Gastroesophageal sphincter (tissue), 4 donors: ENCODE measurements around the gene SPINDOC. TPM values are rescaled to one million over a fixed set of nuclear protein-coding genes. Genes with fewer than 3 reads are reported as not detected.

Experiments
- ATAC-seq: fragments of 150-250 bp; one replicate; pipeline ENCODE4 v1.9.1; 2016; ENCODE audit warnings: mild to moderate bottlenecking, moderate library complexity
- H3K27ac ChIP-seq, 4 donors: fragments of 200-600 bp; sonication (generic) in 3 of 4; 1 replicate in 3 of 4; 2 replicates in 1 of 4; pipeline ENCODE4 v1.5.1; 2016 to 2019
- H3K27me3 ChIP-seq: fragments of 200-600 bp; sonication (generic); one replicate; pipeline ENCODE4 v1.5.1; 2019
- H3K36me3 ChIP-seq, 2 donors: fragments of 200-600 bp; sonication (generic); one replicate each; pipeline ENCODE4 v1.5.1; 2019; ENCODE audit warnings: control low read depth in 1 of 2
- H3K4me1 ChIP-seq, 3 donors: fragments of 200-600 bp; sonication (generic); 1 replicate in 2 of 3; 2 replicates in 1 of 3; pipeline ENCODE4 v1.5.1; 2016 to 2019; ENCODE audit warnings: control low read depth in 2 of 3
- H3K4me3 ChIP-seq, 2 donors: fragments of 200-600 bp; sonication (generic); one replicate each; pipeline ENCODE4 v1.5.1; 2019; ENCODE audit warnings: mild to moderate bottlenecking in 1 of 2, moderate library complexity in 1 of 2
- H3K9me3 ChIP-seq, 3 donors: fragments of 200-600 bp; sonication (generic); one replicate each; pipeline ENCODE4 v1.5.1; 2017 to 2019; ENCODE audit warnings: control low read depth in 2 of 3
- CTCF ChIP-seq, 4 experiments: fragments of 200-600 bp in 2 of 4; fragments of 450-650 bp in 2 of 4; sonication (generic) in 1 of 4; IDR thresholded peaks; one replicate each; pipeline ENCODE4 v1.5.1; 2017 to 2019; ENCODE audit warnings: antibody characterized with exemption in 4 of 4, mild to moderate bottlenecking in 2 of 4, moderate library complexity in 2 of 4
- EP300 ChIP-seq: sonication (generic); formaldehyde crosslinking; IDR thresholded peaks from one replicate; pipeline ENCODE4 v1.6.1; 2017; ENCODE audit warnings: antibody characterized with exemption, mild to moderate bottlenecking
- POLR2A ChIP-seq, 2 donors: fragments of 450-650 bp; IDR thresholded peaks; one replicate each; pipeline ENCODE4 v1.6.1; 2017; ENCODE audit warnings: antibody characterized with exemption in 2 of 2, mild to moderate bottlenecking in 2 of 2, moderate library complexity in 1 of 2
- POLR2AphosphoS5 ChIP-seq: sonication (generic); formaldehyde crosslinking; IDR thresholded peaks from one replicate; pipeline ENCODE4 v1.6.1; 2017; ENCODE audit warnings: antibody characterized with exemption
- WGBS, 2 donors: methylation state at CpG; one replicate each; pipeline ENCODE4 v1.1.5; 2018; ENCODE audit warnings: low coverage in 1 of 2; 5-methylcytosine and 5-hydroxymethylcytosine counted together
- total RNA-seq, 4 donors: library from RNA; depleted of rRNA; stranded (reverse); fragments of >200 nt; gene quantifications; one replicate each; pipeline ENCODE4 v1.1.0, GENCODE V29; 2016

SPINDOC gene
- total RNA-seq, 4 donors from 2014 or later: 14.3 to 18.6 (median 15.5) TPM

GRCh38 chr11:63870351-63871140 is 57.3 kb downstream of the SPINDOC start:
- TF ChIP-seq EP300 (no peak), POLR2A (IDR thresholded peaks at IDR 0.05) (no peak), CTCF (IDR thresholded peaks at IDR 0.05) (no peak), POLR2AphosphoS5 (no peak)
- Histone ChIP-seq H3K27me3 (no peaks in the 10 kb centered on the region), H3K9me3 (no peaks in the 10 kb centered on the region), H3K36me3 (no peaks in the 10 kb centered on the region), H3K4me3 (no peak overlapping the region), H3K27ac (peak overlapping the region in 2 of 4 donors; percentile 4 to 13), H3K4me1 (peaks cover 2 to 100% (median 57%) of the 10 kb centered on the region in 3 donors)
- 46 to 62% methylated on average over 9 to 14 of the region's 14 CpGs for WGBS, 2 donors
- ATAC-seq: no peak

DNA sequence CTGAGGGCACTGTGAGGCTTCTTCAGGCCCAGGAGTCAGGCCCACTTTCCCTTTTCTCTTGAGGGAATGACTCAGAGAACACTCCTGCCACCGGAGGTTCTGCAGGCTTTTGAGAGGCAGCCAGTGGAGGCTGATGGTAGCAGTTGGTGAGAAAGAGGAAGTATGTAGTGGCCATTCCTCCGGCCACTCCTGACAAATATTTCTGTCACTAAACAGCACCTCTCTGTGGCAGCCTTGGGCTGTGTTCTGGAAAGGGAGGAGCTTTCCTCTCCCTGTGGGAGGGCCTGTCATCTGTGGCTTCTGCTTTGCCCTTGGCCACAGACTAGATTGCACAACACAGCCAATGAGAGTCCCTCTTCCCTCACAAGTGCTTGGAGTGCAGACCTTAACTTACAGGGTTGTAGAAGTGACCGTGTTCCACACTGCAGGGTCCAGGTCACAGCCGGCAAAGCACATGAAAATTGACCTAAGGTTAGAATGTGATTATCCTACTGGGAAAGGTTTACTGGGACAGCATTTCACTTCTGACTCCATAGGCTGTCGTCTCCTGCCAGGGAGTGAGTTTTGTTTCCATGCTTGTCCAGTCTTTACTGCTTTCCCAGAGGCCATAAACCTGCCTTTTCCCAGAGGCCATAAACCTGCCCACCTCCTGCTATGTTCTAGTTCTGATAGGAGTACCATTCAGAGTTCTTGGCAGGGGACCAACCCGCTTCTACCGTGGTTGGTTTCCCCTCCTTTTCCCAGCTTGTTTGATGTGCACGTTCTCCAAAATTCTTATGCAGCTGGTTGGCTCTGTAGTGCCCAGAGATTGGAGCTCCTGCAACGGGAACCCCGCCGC is 58.9 kb downstream of the SPINDOC start:
- Histone ChIP-seq H3K4me1 (peaks cover 2 to 97% (median 51%) of the 10 kb centered on the region in 3 donors), H3K36me3 (peaks cover 0 to 3% of the 10 kb centered on the region in 2 donors), H3K4me3 (no peak overlapping the region), H3K9me3 (no peaks in the 10 kb centered on the region), H3K27me3 (no peaks in the 10 kb centered on the region), H3K27ac (peak overlapping the region in 3 of 4 donors; percentile 36 to 73 (median 70))
- WGBS, 2 donors: 0 to 8% methylated on average over 1 to 7 of the region's 11 CpGs
- TF ChIP-seq CTCF (IDR thresholded peaks at IDR 0.05) (peak in 3 of 4 experiments; percentile 37 to 56 (median 56)), POLR2A (IDR thresholded peaks at IDR 0.05) (no peak), EP300 (no peak), POLR2AphosphoS5 (peak; percentile 49)
- ATAC-seq: peak; percentile 96

DNA sequence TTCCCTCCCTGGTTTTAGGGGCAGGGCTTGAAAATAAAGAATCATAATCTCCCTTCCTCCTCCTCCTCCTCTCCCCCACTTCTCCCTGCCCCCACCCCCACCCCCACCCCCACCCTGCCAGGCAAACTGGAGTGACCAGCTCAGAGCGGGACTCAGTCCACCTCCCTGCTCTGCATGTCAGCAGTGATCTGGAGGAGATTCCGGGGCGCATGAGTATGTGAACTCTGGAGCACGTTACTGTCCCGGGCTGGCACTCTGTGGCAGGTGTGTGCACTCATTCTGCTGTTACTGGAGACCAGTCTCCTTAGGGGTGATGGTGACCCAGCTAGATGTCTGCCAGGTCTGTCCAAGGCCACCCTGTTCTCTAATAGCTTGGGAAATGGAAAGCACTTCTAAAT is 59.5 kb downstream of the SPINDOC start:
- no peak for ATAC-seq
- no peaks in the 10 kb centered on the region for H3K9me3 ChIP-seq
- H3K27me3 ChIP-seq: no peaks in the 10 kb centered on the region
- H3K4me3 ChIP-seq: no peak overlapping the region
- TF ChIP-seq POLR2A (IDR thresholded peaks at IDR 0.05) (no peak), EP300 (no peak), CTCF (IDR thresholded peaks at IDR 0.05) (no peak)
- peak overlapping the region in 3 of 4 donors; percentile 36 to 73 (median 70) for H3K27ac ChIP-seq
- H3K4me1 ChIP-seq: peaks cover 2 to 97% (median 51%) of the 10 kb centered on the region in 3 donors
- H3K36me3 ChIP-seq: peaks cover 0 to 3% of the 10 kb centered on the region in 2 donors
- WGBS, 2 donors: no CpG with 5 or more reads among the region's 5 CpGs

DNA sequence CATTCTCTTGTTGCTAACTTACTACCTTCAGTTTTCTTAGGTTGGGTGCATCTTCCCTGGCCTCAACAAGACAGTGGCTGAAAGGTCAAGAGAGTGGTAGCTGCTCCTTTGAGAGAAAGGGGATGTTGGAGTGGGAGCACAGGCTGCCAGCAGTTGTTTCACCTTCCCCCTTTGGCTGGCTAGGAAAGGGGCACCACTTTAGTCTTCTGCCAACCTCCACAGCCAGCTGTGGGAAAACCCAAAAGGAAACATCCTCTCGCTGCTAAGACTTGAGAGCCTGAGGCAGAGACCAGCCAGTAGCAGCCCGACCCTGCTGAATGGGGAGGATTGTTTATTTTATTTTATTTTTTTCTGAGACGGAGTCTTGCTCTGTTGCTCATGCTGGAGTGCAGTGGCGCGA is 60.1 kb downstream of the SPINDOC start:
- 68 to 73% methylated on average over 2 to 5 of the region's 5 CpGs for WGBS, 2 donors
- no peak for TF ChIP-seq POLR2A (IDR thresholded peaks at IDR 0.05)
- TF ChIP-seq CTCF (IDR thresholded peaks at IDR 0.05): no peak
- TF ChIP-seq POLR2AphosphoS5: no peak
- no peak for TF ChIP-seq EP300
- H3K4me1 ChIP-seq: peaks cover 2 to 96% (median 47%) of the 10 kb centered on the region in 3 donors

More for the DNA sequence above, 60.1 kb downstream of the SPINDOC start:
- no peaks in the 10 kb centered on the region for H3K9me3 ChIP-seq
- H3K36me3 ChIP-seq: peaks cover 0 to 3% of the 10 kb centered on the region in 2 donors
- ATAC-seq: no peak
- H3K27me3 ChIP-seq: no peaks in the 10 kb centered on the region
- H3K4me3 ChIP-seq: no peak overlapping the region
- H3K27ac ChIP-seq: peak overlapping the region in 2 of 4 donors; percentile 36 to 70
